Measurements from ENCODE around the gene KIAA2012.
A peak's percentile ranks its signal among the peaks of the same experiment; 100 is the strongest.

The KIAA2012 gene

GRCh38 chr2:202072737-202073401 lies at the start of gene KIAA2012:
TSS of gene KIAA2012 (plus strand) at chr2:202073255. CDS start at chr2:202073628, 373 bp downstream.
- no peak for DNase-seq

GRCh38 chr2:202023904-202024266 lies 49.2 kb upstream of the KIAA2012 start:
- DNase-seq, result no peak

- DNase-seq, result no peak
Observed at GRCh38 chr2:202024871-202025270, 48.2 kb upstream of the KIAA2012 start.

GRCh38 chr2:202025816-202026215 lies 47.2 kb upstream of the KIAA2012 start:
- no peak for DNase-seq

GRCh38 chr2:202026507-202026906 lies 46.5 kb upstream of the KIAA2012 start:
- no peak for DNase-seq

- no peak for DNase-seq
Observed at GRCh38 chr2:202030691-202031090, 42.4 kb upstream of the KIAA2012 start.

- DNase-seq, result no peak
Observed at GRCh38 chr2:202031246-202031951, 41.7 kb upstream of the KIAA2012 start.

GRCh38 chr2:202032846-202033316 lies 40.2 kb upstream of the KIAA2012 start:
- peak; percentile 19 for DNase-seq

GRCh38 chr2:202033317-202034248 lies 39.5 kb upstream of the KIAA2012 start, which contains the start of gene FZD7:
TSS of gene FZD7 (plus strand) at chr2:202033855. CDS start at chr2:202034648, 793 bp downstream.
- DNase-seq, result peak; percentile 94

- peak; percentile 16 for DNase-seq
Observed at GRCh38 chr2:202034249-202035088, 38.6 kb upstream of the KIAA2012 start.

GRCh38 chr2:202035089-202035940 lies 37.7 kb upstream of the KIAA2012 start:
- peak; percentile 24 for DNase-seq

GRCh38 chr2:202035941-202036372 lies 37.1 kb upstream of the KIAA2012 start:
- DNase-seq, result no peak

GRCh38 chr2:202036601-202037037 lies 36.4 kb upstream of the KIAA2012 start:
- DNase-seq, result no peak

GRCh38 chr2:202037086-202037485 lies 36.0 kb upstream of the KIAA2012 start:
- DNase-seq, result no peak

- DNase-seq, result no peak
Observed at GRCh38 chr2:202038471-202039277, 34.4 kb upstream of the KIAA2012 start.

- no peak for DNase-seq
Observed at GRCh38 chr2:202039278-202040078, 33.6 kb upstream of the KIAA2012 start.

- DNase-seq, result no peak
Observed at GRCh38 chr2:202040079-202040844, 32.8 kb upstream of the KIAA2012 start.

- DNase-seq, result no peak
Observed at GRCh38 chr2:202042444-202042843, 30.6 kb upstream of the KIAA2012 start.

All from activated CD4-positive, alpha-beta T cell treated with anti-CD3 and anti-CD28 coated beads, Interleukin-2, Interleukin-6, amounts not matched to agents 100 ng/mL and 50 ng/mL, durations not matched to agents 16 hours and 8 hours (primary cell).